Cardiac septum (tissue), 1 donor: ENCODE measurements around the gene STAG2. TPM values are rescaled to one million over a fixed set of nuclear protein-coding genes. Genes with fewer than 3 reads are reported as not detected.
"Not testable (repeated sequence)": the region's sequence is repeated elsewhere in the genome, so short reads cannot be mapped to it uniquely, and the experiment has no call there.

Experiments used
- DNase-seq: peaks from one replicate; pipeline ENCODE4 v3.0.0-alpha.2; 2020; ENCODE audit warnings: low spot score
- intact Hi-C: fragments of 100-400 bp; cut with DNase I; formaldehyde crosslinking; loops from one replicate; pipeline ENCODE4 v1.14.0; 2022
- total RNA-seq: library from RNA; stranded (reverse); fragmentation: NEBNext Ultra II Directional; extraction: Animal tissue kit (Norgen Biotek cat#: 25700); gene quantifications from one replicate; pipeline ENCODE4 v1.2.1, GENCODE V29; 2021
- donor health status: DM: no; HTN: no; CAD: no.

The STAG2 gene
- total RNA-seq, 1 donor from 2014 or later, result 32.7 TPM

- DNase-seq, result no peak
- intact Hi-C loops, result loop anchor here (5.0 kb wide), 1 partner anchor 56 kb away; the partner anchor contains the start of gene STAG2
Observed at GRCh38 chrX:124018023-124018422, 56.5 kb downstream of the STAG2 start.

DNA sequence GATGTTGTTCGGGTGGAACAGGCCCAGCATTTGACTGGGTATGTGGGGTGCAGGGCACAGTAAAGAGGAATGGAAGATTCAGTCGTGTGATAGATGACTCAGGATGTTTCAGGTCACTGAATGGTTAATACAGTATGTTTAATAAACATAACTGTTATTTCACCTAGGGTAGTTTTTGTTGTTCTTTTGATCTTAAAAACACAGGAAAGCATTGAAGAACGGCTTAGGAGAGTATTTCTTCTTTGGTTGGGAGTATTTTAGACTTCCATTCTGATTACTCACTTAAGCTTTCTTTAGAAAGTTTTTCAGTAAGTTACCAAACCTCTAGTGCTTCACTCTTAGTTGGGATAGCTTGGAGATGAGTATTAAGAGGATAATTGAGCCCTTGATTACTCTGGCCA is 62.3 kb downstream of the STAG2 start:
- no peak for DNase-seq
- intact Hi-C loops, result no loop called here

DNA sequence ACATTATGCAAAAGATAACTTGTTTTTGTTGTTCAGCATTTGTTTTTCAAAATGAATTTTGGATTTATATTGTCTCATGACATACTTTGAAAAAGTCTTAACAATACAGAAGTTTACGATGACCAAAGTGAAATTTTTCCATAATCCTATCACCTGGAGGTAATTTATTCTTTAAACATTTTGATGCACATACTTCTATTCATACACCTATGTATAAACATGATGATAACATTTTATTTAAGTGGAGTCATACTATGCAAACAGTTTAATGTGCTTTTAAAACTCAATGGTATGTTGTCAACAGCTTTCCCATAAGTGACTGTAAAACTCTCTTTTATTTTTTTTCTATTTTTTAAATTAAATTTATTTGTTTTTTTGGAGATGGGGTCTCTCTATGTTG is 65.0 kb downstream of the STAG2 start:
- intact Hi-C loops, result no loop called here
- no peak for DNase-seq

- DNase-seq, result no peak
- intact Hi-C loops, result no loop called here
Observed at GRCh38 chrX:124028182-124028581, 66.7 kb downstream of the STAG2 start.

DNA sequence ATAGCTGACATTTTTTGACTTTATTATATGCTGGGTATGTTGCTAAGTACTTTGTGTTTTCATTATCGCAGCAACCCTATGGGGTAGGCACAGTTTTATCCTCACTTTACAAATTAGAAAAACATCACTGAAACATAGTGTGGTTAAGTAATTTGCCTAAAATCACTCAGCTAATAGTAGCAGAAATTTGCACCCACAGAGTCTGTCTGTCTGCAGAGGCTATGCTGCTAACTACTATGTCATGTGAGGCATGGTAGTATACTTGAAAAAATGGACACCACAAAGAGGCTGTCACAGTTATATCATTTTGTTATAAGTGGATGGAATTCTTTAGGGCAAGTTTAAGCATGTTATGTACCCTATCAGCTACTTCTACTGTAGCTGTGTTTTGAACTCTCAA is 69.0 kb downstream of the STAG2 start:
- DNase-seq, result no peak
- intact Hi-C loops, result no loop called here

DNA sequence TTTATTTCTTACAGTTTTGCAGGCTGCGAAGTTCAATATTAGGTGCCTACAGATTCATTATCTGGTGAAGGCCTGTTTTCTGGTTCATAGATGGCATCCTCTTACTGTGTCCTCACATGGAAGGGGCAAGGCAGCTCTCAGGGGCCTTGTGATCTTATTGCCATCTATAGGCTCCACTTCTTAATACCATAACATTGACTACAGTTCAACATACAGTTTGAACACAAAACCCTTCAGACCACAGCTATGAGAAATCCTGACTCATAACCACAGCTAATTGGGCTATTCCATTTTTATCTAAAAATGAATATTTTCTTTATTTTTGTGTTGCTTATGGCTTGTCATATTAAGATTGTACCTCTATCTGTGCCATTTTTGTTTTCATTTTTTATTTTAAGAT is 72.3 kb downstream of the STAG2 start:
- no peak for DNase-seq
- intact Hi-C loops, result no loop called here

GRCh38 chrX:124035657-124036056 is 74.2 kb downstream of the STAG2 start:
- no peak for DNase-seq
- intact Hi-C loops, result no loop called here

DNA sequence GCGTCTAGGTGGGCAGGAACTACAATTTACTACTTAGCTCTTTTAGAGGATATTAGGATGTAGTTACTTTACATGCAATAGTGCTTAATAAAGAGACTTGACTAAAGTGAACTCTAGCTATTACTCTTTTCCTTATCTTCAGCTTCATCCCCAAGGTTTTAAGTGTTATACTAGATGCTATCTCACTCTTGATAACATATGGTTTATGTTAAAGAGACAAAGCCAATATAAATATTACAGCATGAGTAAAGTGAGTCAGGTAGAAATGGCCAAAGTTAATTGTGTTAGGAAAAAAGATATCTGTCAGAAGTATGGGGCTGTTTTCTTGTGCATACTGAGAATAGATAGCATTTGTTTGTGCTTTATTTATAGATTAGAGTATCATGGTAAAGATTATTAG is 80.5 kb downstream of the STAG2 start:
- intact Hi-C loops, result no loop called here
- DNase-seq, result no peak

- intact Hi-C loops, result no loop called here
Observed at GRCh38 chrX:124045109-124045508, 83.6 kb downstream of the STAG2 start.

GRCh38 chrX:124084417-124084816 is 122.9 kb downstream of the STAG2 start:
- intact Hi-C loops, DNase-seq: not testable (repeated sequence)

More at GRCh38 chrX:124045109-124045508, 83.6 kb downstream of the STAG2 start:
- DNase-seq, result no peak

DNA sequence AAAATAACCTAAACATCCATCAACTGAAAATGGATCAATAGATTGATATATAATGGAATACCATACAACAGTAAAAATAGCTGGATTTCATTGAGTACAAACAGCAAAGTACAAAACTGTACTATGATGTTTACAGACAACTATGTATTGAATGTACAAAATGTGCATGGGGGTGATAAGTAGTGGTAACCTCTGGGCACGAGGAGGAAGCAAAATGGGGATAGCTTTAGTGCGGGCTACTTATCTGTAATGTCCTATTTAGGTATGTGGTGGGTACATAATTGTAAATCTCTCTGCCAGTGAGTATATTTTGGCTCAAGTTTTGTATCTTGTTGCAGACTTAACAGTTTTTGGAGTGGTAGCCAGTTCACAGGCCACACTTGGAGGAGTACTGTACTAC is 123.6 kb downstream of the STAG2 start:
- intact Hi-C loops, result no loop called here
- no peak for DNase-seq

DNA sequence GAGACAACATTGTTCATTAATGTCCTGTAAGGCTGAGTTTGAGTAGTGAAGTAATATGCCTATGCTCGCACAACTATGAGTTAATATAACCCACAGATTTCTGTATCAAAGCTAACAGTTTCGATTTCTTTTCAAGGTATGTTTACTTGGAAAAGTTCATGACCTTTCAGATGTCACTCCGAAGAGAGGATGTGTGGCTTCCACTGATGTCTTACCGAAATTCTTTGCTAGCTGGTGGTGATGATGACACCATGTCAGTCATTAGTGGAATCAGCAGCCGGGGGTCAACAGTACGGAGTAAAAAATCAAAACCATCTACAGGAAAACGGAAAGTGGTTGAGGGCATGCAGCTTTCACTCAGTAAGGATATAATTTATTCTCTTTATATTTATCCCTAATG is 124.9 kb downstream of the STAG2 start:
- no peak for DNase-seq
- intact Hi-C loops, result no loop called here

DNA sequence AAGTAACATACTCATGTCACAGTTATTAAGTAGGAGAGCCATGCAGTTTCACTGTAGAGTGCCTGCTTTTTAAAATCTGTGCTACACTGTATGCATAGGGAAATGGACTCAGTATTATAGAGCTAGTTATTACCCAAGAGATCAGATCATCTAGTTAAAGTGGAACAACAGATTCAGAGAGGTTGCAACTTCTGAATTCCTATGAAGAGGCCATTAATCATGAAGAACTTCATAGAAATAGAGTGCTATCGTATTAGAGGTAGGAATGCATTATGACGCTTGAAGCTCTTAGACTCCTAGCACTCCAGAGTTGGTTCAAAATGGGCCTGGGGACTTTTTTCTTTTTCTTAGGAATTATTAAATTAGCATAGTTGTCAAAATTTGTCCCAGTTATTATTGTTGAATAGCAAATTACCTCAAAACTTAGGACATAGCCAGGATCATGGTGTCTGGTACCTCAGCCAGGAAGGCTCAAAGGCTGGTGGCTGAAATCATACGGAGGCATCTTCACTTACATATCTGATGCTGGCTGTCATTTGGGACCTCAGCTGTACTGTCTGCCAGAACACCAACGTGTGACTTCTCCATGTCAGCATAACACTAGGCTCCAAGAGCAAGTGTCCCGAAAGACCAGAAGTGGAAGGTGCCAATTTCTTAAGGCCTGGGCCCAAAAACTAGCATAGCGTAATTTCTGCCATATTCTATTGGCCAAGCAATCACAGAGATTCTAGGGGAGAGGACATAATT is 125.7 kb downstream of the STAG2 start:
- intact Hi-C loops, result no loop called here
- DNase-seq, result no peak

DNA sequence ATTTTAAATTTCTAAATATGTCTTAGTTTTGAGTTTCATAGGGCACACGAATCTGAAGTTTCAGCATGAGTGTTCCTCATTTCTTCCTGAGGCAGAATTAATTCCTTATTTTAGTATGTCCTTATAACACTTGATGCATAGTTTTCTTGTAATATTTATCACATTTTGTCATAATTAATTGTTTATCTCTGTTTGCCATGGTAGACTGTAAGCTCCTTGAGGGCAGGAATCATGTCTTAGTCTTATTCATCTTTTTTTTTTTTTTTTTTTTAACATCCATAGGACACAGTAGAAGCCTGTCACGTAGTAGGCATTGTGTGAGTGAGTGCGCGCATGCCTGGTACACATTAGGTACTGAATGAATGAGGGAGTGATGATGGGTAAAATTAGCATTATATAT is 131.7 kb downstream of the STAG2 start:
- intact Hi-C loops, result no loop called here
- DNase-seq, result no peak

DNA sequence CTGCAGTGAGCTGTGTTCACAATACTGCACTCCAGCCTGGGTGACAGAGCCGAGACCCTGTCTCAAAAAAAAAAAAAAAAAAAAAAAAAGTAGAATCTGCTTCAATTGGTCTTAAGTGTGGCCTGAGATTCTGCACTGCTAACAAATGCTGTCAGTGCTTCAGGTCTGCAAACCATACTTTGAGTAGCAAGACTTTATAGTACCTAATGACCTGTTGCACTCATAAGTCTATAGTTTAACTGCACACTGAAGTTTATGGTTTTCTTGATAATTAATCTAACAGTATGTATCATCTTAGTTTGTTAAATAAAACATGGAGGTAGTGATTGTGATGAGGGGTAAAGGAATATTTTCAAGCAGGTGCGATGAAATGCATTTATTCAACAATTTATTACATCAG is 135.6 kb downstream of the STAG2 start:
- DNase-seq, result no peak
- intact Hi-C loops, result no loop called here

- intact Hi-C loops, result no loop called here
Observed at GRCh38 chrX:124098089-124098488, 136.6 kb downstream of the STAG2 start.

DNA sequence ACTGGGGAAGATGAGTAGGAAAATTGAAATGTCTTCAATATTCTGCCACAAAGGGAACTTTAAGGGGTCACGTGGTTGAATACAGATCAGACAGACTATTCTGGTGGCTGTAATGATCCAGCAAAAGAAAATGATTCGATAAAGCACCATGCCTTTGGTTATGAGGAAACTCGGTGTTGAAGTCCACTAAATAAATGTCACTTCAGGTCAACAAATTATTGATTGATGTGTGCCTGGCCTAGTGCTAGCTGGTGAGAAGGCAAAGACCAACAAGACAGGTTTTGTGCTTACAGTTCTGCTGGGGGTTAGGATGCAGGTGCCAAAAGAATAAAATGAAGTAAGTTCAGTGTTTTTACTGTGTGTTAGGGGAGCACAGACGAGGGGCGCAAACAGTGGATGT is 142.5 kb downstream of the STAG2 start:
- intact Hi-C loops, result no loop called here
- DNase-seq, result no peak

More at GRCh38 chrX:124098089-124098488, 136.6 kb downstream of the STAG2 start:
- no peak for DNase-seq

DNA sequence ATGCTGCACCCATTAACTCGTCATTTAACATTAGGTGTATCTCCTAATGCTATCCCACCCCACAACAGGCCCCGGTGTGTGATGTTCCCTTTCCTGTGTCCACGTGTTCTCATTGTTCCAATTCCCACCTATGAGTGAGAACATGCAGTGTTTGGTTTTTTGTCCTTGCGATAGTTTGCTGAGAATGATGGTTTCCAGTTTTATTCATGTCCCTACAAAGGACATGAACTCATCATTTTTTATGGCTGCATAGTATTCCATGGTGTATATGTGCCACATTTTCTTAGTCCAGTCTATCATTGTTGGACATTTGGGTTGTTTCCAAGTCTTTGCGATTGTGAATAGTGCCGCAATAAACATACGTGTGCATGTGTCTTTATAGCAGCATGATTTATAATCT is 143.0 kb downstream of the STAG2 start:
- DNase-seq, intact Hi-C loops: not testable (repeated sequence)

GRCh38 chrX:124113621-124114600 is 152.4 kb downstream of the STAG2 start:
- intact Hi-C loops, result no loop called here
- DNase-seq, result no peak

DNA sequence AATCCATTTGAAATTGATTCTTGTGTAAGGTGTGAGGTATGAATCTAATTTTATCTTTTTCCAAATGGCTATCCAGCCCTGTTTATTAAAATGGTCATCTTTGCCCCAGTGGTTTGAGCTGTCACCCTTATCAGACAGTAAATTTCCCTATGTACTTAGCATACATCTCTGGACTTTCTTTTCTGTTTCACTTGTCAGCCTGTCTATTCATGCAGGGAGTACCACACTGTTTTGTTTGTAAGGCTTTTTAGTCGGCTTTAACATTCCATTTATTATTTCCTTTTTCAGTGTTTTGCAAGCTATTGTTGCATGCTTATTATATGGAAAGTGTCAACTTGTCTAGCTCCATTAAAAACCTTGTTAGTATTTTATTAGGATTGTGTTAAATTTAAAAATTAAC is 155.8 kb downstream of the STAG2 start:
- intact Hi-C loops, result no loop called here
- no peak for DNase-seq

- intact Hi-C loops, result no loop called here
- DNase-seq, result no peak
Observed at GRCh38 chrX:124125471-124125870, 164.0 kb downstream of the STAG2 start.
